Subcutaneous abdominal adipose tissue (tissue), 5 donors: ENCODE measurements around the gene ABHD17A.
A peak's percentile ranks its signal among the peaks of the same experiment; 100 is the strongest.
"Not testable (repeated sequence)": the region's sequence is repeated elsewhere in the genome, so short reads cannot be mapped to it uniquely, and the experiment has no call there.

ENCODE experiments used
- H3K27ac ChIP-seq: one replicate; pipeline ENCODE4 v1.7.0; 2013; ENCODE audit warnings: low read depth, mild to moderate bottlenecking, inconsistent platforms, low read length, moderate library complexity
- H3K27me3 ChIP-seq, 5 donors: one replicate each; pipeline ENCODE4 v1.7.0; 2013; ENCODE audit warnings: low read length in 5 of 5, inconsistent platforms in 1 of 5; ENCODE audit not compliant: control insufficient read depth in 5 of 5, insufficient read depth in 4 of 5
- H3K36me3 ChIP-seq, 5 donors: one replicate each; pipeline ENCODE4 v1.7.0; 2013; ENCODE audit warnings: low read length in 5 of 5; ENCODE audit not compliant: control insufficient read depth in 5 of 5, insufficient read depth in 5 of 5
- H3K4me1 ChIP-seq, 5 donors: one replicate each; pipeline ENCODE4 v1.7.0; 2013; ENCODE audit warnings: low read length in 5 of 5, mild to moderate bottlenecking in 3 of 5, moderate library complexity in 1 of 5; ENCODE audit not compliant: control insufficient read depth in 5 of 5, insufficient read depth in 5 of 5
- H3K4me3 ChIP-seq, 5 donors: one replicate each; pipeline ENCODE4 v1.7.0; 2013; ENCODE audit warnings: low read length in 5 of 5, low read depth in 1 of 5
- H3K9ac ChIP-seq, 5 donors: one replicate each; pipeline ENCODE4 v1.7.0; 2013; ENCODE audit warnings: low read length in 5 of 5, mild to moderate bottlenecking in 4 of 5, moderate library complexity in 3 of 5
- H3K9me3 ChIP-seq, 5 donors: one replicate each; pipeline ENCODE4 v1.7.0; 2013; ENCODE audit warnings: low read length in 5 of 5; ENCODE audit not compliant: control insufficient read depth in 5 of 5
- donor health status: healthy.
- donor health status: healthy.
- donor health status: healthy.
- donor health status: healthy.
- donor health status: healthy.

The ABHD17A gene

DNA sequence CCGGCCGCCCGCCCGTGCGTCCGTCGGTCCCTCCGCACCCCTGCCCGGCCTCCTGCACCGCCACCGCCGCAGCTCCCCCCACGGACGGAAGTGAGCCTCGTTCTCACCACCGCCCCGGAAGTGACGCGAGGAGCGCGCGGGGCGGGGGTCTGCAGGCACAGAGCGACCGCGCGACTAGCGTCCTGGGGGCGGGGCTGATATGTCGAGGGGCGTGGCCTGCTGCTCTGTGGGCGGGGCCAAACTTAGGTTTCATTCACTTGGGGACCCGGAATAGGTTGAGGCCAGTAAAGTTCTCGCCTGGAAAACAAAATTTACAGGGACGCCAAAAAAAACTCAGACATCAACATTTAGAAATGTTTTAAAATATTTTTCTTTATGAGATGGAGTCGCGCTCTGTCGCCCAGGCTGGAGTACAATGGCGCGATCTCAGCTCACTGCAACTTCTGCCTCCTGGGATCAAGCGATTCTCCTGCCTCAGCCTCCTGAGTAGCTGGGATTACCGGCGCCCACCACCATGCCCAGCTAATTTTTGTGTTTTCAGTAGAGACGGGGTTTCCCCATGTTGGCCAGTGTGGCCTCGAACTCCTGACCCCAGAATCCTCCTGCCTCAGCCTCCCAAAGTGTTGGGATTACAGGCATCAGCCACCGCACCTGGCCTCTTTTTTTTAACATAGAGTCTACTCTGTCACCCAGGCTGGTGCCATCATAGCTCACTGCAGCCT, at the start of gene ABHD17A:
ABHD17A (minus strand) TSS at position 99 of the 722 bp plus-strand sequence. CDS start 3,930 bp downstream, outside the sequence.
- Histone ChIP-seq H3K4me3 (peak within 1 kb of the TSS; percentile 81 to 94 (median 91)), H3K4me1 (peaks cover 23 to 48% (median 44%) of the 10 kb centered on the region in 5 donors), H3K27ac (peak within 1 kb of the TSS; percentile 52), H3K9ac (peak within 1 kb of the TSS; percentile 82 to 95 (median 87))
- not testable (repeated sequence) for H3K36me3 ChIP-seq, H3K27me3 ChIP-seq, H3K9me3 ChIP-seq

DNA sequence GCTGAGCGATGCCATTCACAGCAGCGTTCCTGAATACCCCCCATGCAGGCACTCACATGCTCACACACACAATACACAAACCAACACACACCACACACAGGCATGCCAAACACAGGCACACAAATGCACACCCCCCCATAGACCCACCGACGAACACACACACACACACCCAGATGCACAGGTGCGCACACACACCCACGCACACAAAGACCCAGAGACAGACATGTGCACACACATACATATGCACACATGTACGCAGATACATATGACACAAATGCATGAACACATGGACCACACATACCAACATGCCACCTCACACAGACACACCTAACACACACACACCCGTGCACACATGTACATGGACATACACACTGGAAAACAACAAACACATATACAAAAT, 48.6 kb upstream of the ABHD17A start:
- no peaks in the 10 kb centered on the region for H3K36me3 ChIP-seq
- peaks cover 0 to 8% (median 5%) of the 10 kb centered on the region in 5 donors for H3K9me3 ChIP-seq
- H3K4me1 ChIP-seq: peaks cover 0 to 23% (median 14%) of the 10 kb centered on the region in 5 donors
- H3K9ac ChIP-seq: no peak overlapping the region
- no peaks in the 10 kb centered on the region for H3K27me3 ChIP-seq
- no peak overlapping the region for H3K27ac ChIP-seq
- no peak overlapping the region for H3K4me3 ChIP-seq

DNA sequence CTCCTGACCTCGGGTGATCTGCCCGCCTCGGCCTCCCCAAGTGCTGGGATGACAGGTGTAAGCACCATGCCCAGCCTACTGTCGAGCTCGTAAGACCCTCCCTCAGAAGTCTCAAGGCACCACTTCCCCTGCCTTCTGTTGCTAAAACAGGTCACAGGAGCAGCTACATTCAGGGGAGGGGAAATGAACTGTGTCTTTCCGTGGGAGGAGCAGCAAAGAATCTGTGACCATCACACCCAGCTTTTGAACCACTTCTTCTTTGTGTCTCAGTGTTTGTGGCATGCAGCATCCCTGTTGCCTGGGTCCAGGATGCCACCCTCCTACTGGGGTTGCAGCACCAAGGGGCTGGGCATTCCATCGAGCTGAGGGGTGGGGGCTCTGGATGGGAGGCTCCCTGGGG, 47.9 kb upstream of the ABHD17A start:
- peaks cover 0 to 8% (median 5%) of the 10 kb centered on the region in 5 donors for H3K9me3 ChIP-seq

DNA sequence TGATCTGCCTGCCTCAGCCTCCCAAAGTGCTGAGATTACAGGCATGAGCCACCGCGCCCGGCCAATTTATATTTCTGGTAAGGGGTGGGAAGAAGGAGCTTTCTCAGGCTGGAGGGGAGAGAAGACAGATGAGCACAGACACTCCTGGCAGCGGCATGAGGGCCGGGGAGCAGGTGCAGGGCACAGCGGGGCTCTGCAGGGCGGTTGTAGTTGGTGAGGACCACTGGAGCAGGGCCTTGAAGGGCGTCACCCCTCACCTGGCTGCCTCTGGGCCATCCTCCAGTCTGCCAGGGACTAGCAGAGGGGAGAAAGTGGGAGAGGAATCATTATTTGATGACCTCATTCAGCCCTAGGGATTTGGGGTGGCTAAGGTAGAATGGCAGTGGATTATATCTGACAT, 47.1 kb upstream of the ABHD17A start:
- H3K27me3 ChIP-seq: no peaks in the 10 kb centered on the region
- no peak overlapping the region for H3K27ac ChIP-seq
- H3K9ac ChIP-seq: no peak overlapping the region
- H3K36me3 ChIP-seq: no peaks in the 10 kb centered on the region
- no peak overlapping the region for H3K4me3 ChIP-seq
- H3K9me3 ChIP-seq: peaks cover 0 to 8% (median 5%) of the 10 kb centered on the region in 5 donors
- peaks cover 0 to 24% (median 15%) of the 10 kb centered on the region in 5 donors for H3K4me1 ChIP-seq

More for the DNA sequence above, 47.9 kb upstream of the ABHD17A start:
- Histone ChIP-seq H3K36me3 (no peaks in the 10 kb centered on the region), H3K4me3 (no peak overlapping the region), H3K9ac (no peak overlapping the region), H3K27ac (no peak overlapping the region), H3K27me3 (no peaks in the 10 kb centered on the region), H3K4me1 (peaks cover 0 to 24% (median 15%) of the 10 kb centered on the region in 5 donors)

DNA sequence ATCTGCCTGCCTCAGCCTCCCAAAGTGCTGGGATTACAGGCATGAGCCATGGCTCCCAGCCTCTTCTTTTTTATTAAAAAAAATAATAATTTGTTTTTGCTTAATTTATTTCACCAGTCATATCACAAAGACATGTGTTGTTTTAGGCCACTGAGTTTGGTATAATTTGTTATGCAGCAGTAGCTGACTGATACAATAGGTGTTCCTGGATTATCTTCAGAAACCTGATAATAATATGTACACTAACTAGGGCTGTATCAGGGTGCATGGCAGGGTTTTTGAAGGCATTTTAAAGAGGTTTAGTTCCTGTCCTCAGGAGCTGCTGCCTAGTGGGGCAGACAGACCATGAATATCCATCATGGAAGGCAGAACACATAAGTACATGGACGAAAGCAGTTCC, 46.1 kb upstream of the ABHD17A start:
- Histone ChIP-seq H3K4me3 (no peak overlapping the region), H3K9ac (no peak overlapping the region), H3K27ac (no peak overlapping the region), H3K4me1 (peaks cover 0 to 23% (median 15%) of the 10 kb centered on the region in 5 donors), H3K9me3 (peaks cover 0 to 8% (median 5%) of the 10 kb centered on the region in 5 donors), H3K36me3 (no peaks in the 10 kb centered on the region), H3K27me3 (no peaks in the 10 kb centered on the region)

DNA sequence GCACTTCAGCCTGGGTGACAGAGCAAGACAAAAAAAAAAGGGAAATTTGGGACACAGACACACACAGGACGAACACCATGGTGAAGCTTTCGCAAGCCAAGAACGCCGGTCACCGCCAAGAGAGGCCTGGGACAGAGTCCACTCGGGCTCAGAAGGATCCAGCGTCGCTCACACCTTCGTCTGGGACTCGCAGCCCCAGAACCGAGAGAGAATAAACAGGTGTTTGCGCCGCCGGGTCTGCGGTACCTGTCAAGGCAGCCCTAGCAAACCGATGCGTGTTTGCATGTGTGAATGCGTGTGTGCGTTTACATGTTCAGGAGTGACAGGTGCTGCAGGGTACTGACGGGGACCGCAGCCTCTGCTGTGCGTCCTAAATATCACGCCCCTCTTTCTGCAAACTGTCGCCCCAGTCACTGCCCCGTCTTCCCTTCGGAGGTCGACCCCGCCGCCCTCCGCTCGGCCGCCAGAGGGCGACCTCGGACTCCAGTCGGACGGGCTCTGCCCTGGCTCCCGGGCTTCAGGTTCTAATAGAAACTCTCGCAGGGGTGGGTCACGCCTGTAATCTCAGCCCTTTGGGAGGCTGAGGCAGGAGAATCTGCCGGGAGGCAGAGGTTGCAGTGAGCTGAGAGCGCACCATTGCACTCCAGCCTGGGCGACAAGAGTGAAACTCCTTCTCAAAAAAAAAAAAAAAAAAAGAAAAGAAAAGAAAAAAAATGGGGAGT, 43.9 kb upstream of the ABHD17A start:
- H3K4me1 ChIP-seq: peaks cover 0 to 15% (median 14%) of the 10 kb centered on the region in 5 donors
- H3K9me3 ChIP-seq: peaks cover 0 to 4% (median 0%) of the 10 kb centered on the region in 5 donors
- peak overlapping the region; percentile 17 to 57 (median 40) for H3K4me3 ChIP-seq

DNA sequence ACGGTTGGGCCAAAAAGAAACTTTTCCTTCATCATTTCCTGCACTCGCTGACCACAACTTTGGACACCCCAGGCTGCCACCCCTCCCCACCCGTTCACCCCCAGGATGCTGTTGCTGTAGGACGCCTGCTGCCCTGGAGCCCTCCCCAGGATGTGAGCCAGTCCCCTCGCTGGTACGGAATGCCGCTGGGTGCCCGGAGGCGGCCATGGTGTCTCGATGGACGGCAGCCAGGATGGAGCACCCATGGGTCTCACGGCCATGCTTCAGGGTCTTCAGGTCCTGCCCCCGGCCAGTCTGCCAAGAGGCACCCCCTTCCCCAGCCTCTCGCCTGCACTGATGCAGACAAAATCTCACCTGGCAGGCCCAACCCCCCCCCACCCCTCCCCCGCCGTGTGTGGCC, 40.2 kb upstream of the ABHD17A start:
- Histone ChIP-seq H3K36me3 (peaks cover 0 to 43% (median 32%) of the 10 kb centered on the region in 5 donors), H3K9ac (no peak overlapping the region)

More for the DNA sequence above, 43.9 kb upstream of the ABHD17A start:
- Histone ChIP-seq H3K36me3 (peaks cover 0 to 12% (median 11%) of the 10 kb centered on the region in 5 donors), H3K9ac (peak overlapping the region in 3 of 5 donors; percentile 43 to 55 (median 52)), H3K27ac (no peak overlapping the region), H3K27me3 (no peaks in the 10 kb centered on the region)

DNA sequence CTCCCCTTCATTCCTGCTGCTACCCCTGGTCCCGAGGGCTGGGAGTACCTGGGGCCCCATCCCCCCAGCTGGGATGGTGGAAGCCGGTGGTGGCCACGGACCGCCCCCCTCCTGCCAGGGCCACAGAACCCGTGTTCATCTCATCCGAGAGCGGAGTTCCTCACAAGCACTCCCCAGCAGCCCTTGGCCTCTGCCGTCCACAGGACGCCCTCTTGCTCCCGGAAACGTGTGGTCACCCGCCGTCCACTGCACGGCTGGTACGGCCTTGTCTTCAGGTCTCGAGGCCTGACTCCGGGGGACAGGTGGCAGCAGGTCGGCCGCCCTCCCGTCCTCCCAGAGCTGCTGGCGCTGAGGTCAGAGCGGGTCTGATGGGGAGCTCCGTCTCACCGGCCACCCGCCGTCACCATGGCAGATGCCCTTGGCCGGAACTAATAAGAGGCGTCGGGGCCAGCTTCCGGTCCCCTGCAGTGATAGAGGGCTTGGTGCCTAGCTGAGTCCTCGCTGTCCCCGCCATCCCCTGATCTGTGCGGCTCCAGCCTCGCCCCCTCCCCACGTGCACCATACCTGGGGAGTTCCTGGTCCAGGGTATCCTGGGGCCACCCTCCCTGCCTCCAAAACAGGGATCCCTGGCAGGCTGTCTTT, 39.1 kb upstream of the ABHD17A start:
- no peaks in the 10 kb centered on the region for H3K27me3 ChIP-seq
- H3K9ac ChIP-seq: no peak overlapping the region
- peaks cover 0 to 4% (median 0%) of the 10 kb centered on the region in 5 donors for H3K9me3 ChIP-seq
- H3K4me3 ChIP-seq: no peak overlapping the region
- peaks cover 0 to 54% (median 40%) of the 10 kb centered on the region in 5 donors for H3K36me3 ChIP-seq
- H3K27ac ChIP-seq: no peak overlapping the region
- H3K4me1 ChIP-seq: peaks cover 0 to 7% (median 5%) of the 10 kb centered on the region in 5 donors

More for the DNA sequence above, 40.2 kb upstream of the ABHD17A start:
- Histone ChIP-seq H3K9me3 (peaks cover 0 to 4% (median 0%) of the 10 kb centered on the region in 5 donors), H3K27me3 (no peaks in the 10 kb centered on the region), H3K27ac (no peak overlapping the region), H3K4me3 (no peak overlapping the region), H3K4me1 (peaks cover 0 to 15% (median 14%) of the 10 kb centered on the region in 5 donors)

DNA sequence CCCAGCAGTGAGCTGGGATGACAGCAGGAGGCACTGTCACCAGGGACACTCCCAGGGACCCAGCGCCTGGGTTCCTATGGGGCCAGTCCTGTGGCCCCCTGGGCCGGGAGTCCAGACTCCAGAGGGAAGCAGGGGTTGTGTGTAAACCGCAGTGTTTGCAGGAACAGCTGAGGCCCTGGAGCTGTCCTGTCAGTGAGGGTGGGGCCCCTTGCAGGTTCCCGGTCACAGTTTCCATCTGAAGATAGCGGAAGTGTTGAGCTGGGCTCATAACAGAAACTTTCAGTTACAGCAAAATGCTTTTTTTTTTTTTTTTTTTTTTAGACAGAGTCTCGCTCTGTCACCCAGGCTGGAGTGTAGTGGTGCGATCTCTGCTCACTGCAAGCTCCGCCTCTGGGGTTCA, 38.0 kb upstream of the ABHD17A start:
- Histone ChIP-seq H3K9me3 (peaks cover 0 to 4% (median 0%) of the 10 kb centered on the region in 5 donors), H3K27me3 (no peaks in the 10 kb centered on the region), H3K4me3 (no peak overlapping the region), H3K36me3 (peaks cover 0 to 64% (median 46%) of the 10 kb centered on the region in 5 donors), H3K4me1 (no peaks in the 10 kb centered on the region), H3K27ac (no peak overlapping the region), H3K9ac (no peak overlapping the region)
